Activated T-helper 1 cell treated with anti-CD3 and anti-CD28 coated beads, Interleukin-12 subunit alpha, Interleukin-12 subunit beta, Interleukin-2, Interleukin-4 antibody, amounts not matched to agents 30 ng/mL and 10 ng/mL and 1 ng/mL, durations not matched to agents 14 hours and 24 hours and 36 hours (primary cell): ENCODE results near the gene ITM2C. TPM values are rescaled to one million over a fixed set of nuclear protein-coding genes. Genes with fewer than 3 reads are reported as not detected.
A peak's percentile ranks its signal among the peaks of the same experiment; 100 is the strongest.

Experiments
- DNase-seq: peaks from one replicate; pipeline ENCODE4 v3.0.0; 2021; ENCODE audit warnings: low spot score
- H3K27ac Mint-ChIP-seq: one replicate; pipeline ENCODE4 v1.8.0; 2021; ENCODE audit warnings: mild to moderate bottlenecking, mixed read lengths
- H3K27me3 Mint-ChIP-seq: one replicate; pipeline ENCODE4 v1.8.0; 2022; ENCODE audit warnings: mild to moderate bottlenecking, moderate library complexity, mixed read lengths; ENCODE audit not compliant: insufficient read depth
- H3K36me3 Mint-ChIP-seq: one replicate; pipeline ENCODE4 v1.8.0; 2021; ENCODE audit warnings: low read depth, mixed read lengths
- H3K4me1 Mint-ChIP-seq: one replicate; pipeline ENCODE4 v1.8.0; 2021; ENCODE audit warnings: low read depth, mixed read lengths
- H3K4me3 Mint-ChIP-seq: one replicate; pipeline ENCODE4 v1.8.0; 2021; ENCODE audit warnings: mild to moderate bottlenecking, moderate library complexity, mixed read lengths
- H3K9me3 Mint-ChIP-seq: one replicate; pipeline ENCODE4 v1.8.0; 2021; ENCODE audit warnings: mixed read lengths
- intact Hi-C: fragments of 100-400 bp; cut with micrococcal nuclease; formaldehyde crosslinking; loops from one replicate; pipeline ENCODE4 v1.15.1; 2024
- total RNA-seq: library from RNA; stranded (reverse); gene quantifications from 2 replicates; pipeline ENCODE4 v1.2.3, GENCODE V29; 2022

ITM2C gene
- total RNA-seq, 1 donor from 2014 or later = 4.2 TPM

DNA sequence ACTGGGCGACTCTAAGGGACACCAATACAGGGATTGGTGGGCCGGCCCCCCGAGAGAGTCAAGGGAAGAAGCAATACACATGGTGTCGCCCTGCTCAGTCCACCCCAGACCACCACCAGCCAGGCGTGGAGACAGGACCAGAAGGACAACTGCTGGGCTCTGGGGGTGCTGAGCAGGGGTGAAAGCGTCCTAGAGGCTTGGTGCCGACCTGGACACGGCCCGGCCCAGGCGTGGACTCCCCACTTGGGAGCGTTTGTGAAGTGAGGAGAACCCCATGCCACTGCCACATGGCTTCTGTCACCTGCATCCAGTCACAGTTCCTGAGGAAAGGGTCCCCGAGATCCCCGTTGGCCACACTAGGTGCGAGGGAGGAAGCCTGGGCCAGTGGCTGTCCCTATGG lies 35.4 kb upstream of the ITM2C start:
- peaks cover 67% of the 10 kb centered on the region for H3K27me3 Mint-ChIP-seq

DNA sequence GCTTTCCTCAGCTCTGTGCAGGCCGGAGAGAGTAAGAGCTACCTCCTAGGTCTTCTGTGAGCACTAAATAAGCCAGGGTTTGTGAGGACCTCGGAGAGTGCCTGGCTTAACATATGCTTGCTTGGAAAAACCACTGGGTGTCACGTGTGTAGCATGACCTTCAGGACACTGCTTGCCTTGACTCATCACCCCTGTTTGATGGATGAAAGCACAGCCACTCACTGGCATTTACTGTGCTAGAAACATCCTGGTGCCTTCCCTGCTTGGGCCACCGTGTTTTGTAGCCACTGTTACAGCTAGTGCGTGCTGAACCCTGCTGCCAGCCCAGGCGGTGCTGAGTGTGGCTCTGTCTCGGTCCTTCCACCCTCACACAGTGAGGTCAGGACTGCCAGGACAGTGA lies 34.8 kb upstream of the ITM2C start:
- peaks cover 63% of the 10 kb centered on the region for H3K27me3 Mint-ChIP-seq
- no peaks in the 10 kb centered on the region for H3K36me3 Mint-ChIP-seq
- DNase-seq = no peak
- H3K27ac Mint-ChIP-seq = no peak overlapping the region
- H3K4me1 Mint-ChIP-seq = peaks cover 15% of the 10 kb centered on the region
- H3K4me3 Mint-ChIP-seq = no peak overlapping the region
- H3K9me3 Mint-ChIP-seq = no peaks in the 10 kb centered on the region
- intact Hi-C loops = loop anchor here (5.0 to 10.0 kb wide), 2 partner anchors 72 to 615 kb away; no protein-coding TSS in a partner anchor

More for the DNA sequence above, 35.4 kb upstream of the ITM2C start:
- Mint-ChIP-seq H3K36me3 (no peaks in the 10 kb centered on the region), H3K27ac (no peak overlapping the region), H3K4me3 (no peak overlapping the region), H3K9me3 (no peaks in the 10 kb centered on the region), H3K4me1 (peaks cover 21% of the 10 kb centered on the region)
- intact Hi-C loops = loop anchor here (5.0 to 10.0 kb wide), 2 partner anchors 73 to 616 kb away; no protein-coding TSS in a partner anchor
- DNase-seq = no peak

- Mint-ChIP-seq H3K36me3 (no peaks in the 10 kb centered on the region), H3K9me3 (no peaks in the 10 kb centered on the region), H3K27ac (no peak overlapping the region), H3K4me3 (no peak overlapping the region), H3K4me1 (peaks cover 15% of the 10 kb centered on the region), H3K27me3 (peaks cover 58% of the 10 kb centered on the region)
- intact Hi-C loops = no loop called here
- no peak for DNase-seq
Measured at GRCh38 chr2:230830428-230830827, 34.3 kb upstream of the ITM2C start.

DNA sequence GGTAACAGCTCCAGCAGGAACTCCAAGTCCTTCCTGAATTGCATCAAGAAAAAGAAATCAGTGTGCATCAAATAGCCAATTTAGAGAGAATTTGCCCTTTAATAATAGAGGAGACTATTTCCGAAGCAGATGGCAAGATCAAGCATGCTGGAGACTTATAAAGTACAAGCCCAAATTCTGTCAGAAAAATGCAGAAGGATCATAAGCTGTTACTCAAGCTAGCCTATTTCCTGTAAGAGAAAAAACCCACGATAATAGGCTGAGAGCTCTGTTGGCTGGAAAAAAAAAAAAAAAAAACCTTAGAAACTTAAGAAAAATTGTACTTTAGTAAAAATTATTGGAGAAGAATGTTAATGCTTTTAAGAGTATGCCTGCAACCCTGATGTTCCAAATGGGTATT lies 24.4 kb upstream of the ITM2C start:
- Mint-ChIP-seq H3K36me3 (no peaks in the 10 kb centered on the region), H3K4me1 (peaks cover 9% of the 10 kb centered on the region), H3K4me3 (no peak overlapping the region), H3K9me3 (peaks cover 10% of the 10 kb centered on the region), H3K27ac (no peak overlapping the region), H3K27me3 (peaks cover 39% of the 10 kb centered on the region)
- intact Hi-C loops = no loop called here
- DNase-seq = no peak

GRCh38 chr2:230842473-230842872 lies 22.3 kb upstream of the ITM2C start:
- peaks cover 10% of the 10 kb centered on the region for H3K9me3 Mint-ChIP-seq
- peaks cover 51% of the 10 kb centered on the region for H3K27me3 Mint-ChIP-seq
- DNase-seq = no peak
- no peak overlapping the region for H3K27ac Mint-ChIP-seq
- intact Hi-C loops = no loop called here
- H3K36me3 Mint-ChIP-seq = no peaks in the 10 kb centered on the region
- H3K4me3 Mint-ChIP-seq = no peak overlapping the region
- peaks cover 15% of the 10 kb centered on the region for H3K4me1 Mint-ChIP-seq

- no peak for DNase-seq
- intact Hi-C loops = no loop called here
- no peak overlapping the region for H3K4me3 Mint-ChIP-seq
- no peak overlapping the region for H3K27ac Mint-ChIP-seq
- H3K27me3 Mint-ChIP-seq = peaks cover 52% of the 10 kb centered on the region
- H3K36me3 Mint-ChIP-seq = no peaks in the 10 kb centered on the region
- H3K4me1 Mint-ChIP-seq = peaks cover 21% of the 10 kb centered on the region
- H3K9me3 Mint-ChIP-seq = peaks cover 10% of the 10 kb centered on the region
Measured at GRCh38 chr2:230843132-230843531, 21.6 kb upstream of the ITM2C start.

DNA sequence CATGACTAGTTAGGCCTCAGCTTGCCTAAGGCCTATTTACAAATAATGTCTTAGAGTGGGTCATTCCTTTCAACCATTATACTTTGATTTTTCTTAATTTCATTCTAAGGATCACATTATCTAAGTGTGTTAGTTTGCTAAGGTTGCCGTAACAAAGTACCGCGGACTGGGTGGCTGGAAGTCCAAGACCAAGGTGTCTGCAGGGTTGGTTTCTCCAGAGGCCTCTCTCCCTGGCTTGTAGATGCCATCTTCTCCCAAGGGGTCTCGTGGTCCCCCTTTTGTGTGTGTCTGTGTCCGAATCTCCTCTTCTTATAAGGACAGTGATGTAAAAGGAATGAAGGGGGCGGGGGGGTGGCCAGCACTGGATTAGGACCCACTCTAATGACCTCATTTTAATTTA lies 18.4 kb upstream of the ITM2C start:
- Mint-ChIP-seq H3K9me3 (no peaks in the 10 kb centered on the region), H3K36me3 (peaks cover 3% of the 10 kb centered on the region), H3K4me1 (peaks cover 25% of the 10 kb centered on the region), H3K27me3 (peaks cover 64% of the 10 kb centered on the region), H3K27ac (no peak overlapping the region), H3K4me3 (no peak overlapping the region)
- intact Hi-C loops = no loop called here
- DNase-seq = no peak

DNA sequence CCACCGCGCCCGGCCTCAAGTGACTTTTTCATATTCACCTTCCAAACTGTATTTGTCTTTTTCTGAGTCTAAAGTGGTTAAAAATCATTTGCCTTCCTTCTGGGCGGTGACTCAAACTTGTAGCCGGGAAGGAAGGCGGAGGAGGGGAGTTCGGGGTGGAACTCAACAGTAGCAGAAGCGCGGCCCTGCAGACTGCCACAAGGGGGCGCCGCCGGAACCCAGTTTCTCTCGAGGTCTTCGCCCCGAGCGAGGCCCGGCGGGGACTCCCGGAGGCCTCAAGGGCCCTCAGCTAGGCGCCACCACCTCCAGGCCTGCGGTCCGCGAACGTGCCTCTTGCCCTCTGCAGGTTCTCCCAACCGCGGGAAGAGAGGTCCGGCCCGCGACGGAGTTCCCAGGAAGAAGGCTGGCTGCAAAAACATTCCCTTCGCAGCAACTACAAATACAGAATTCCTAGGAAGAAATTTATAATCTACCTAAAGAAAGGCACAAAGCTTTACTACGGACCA lies 16.8 kb upstream of the ITM2C start:
- intact Hi-C loops = loop anchor here (1.0 kb wide), 2 partner anchors 57 to 139 kb away; no protein-coding TSS in a partner anchor
- H3K9me3 Mint-ChIP-seq = no peaks in the 10 kb centered on the region
- DNase-seq = peak; percentile 75
- peaks cover 60% of the 10 kb centered on the region for H3K27me3 Mint-ChIP-seq
- H3K4me1 Mint-ChIP-seq = peaks cover 22% of the 10 kb centered on the region
- H3K36me3 Mint-ChIP-seq = peaks cover 3% of the 10 kb centered on the region
- no peak overlapping the region for H3K27ac Mint-ChIP-seq
- H3K4me3 Mint-ChIP-seq = no peak overlapping the region

- Mint-ChIP-seq H3K36me3 (peaks cover 3% of the 10 kb centered on the region), H3K4me3 (no peak overlapping the region), H3K27ac (no peak overlapping the region), H3K27me3 (peaks cover 68% of the 10 kb centered on the region), H3K9me3 (no peaks in the 10 kb centered on the region), H3K4me1 (peaks cover 17% of the 10 kb centered on the region)
- intact Hi-C loops = loop anchor here (1.0 kb wide), 2 partner anchors 15 to 25 kb away; partner anchors contain the start of gene ITM2C
- peak; percentile 63 for DNase-seq
Measured at GRCh38 chr2:230849633-230850357, 14.9 kb upstream of the ITM2C start.

DNA sequence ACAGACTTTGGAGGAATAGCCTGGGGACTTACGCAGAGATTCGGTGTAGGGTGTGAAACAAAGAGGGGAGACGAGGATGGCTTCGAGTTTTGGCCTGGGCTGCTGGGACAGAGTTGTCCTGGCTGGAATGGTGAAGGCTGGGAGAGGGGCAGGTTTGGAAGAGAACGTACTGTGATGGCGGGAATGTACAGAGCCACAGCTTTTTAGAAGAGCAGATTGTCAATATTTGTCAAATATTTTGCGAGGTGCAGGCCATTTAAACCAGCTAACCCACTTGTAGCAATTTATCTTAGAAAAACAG lies 14.4 kb upstream of the ITM2C start:
- no peak overlapping the region for H3K4me3 Mint-ChIP-seq
- H3K9me3 Mint-ChIP-seq = no peaks in the 10 kb centered on the region
- no peak for DNase-seq
- no peak overlapping the region for H3K27ac Mint-ChIP-seq
- H3K36me3 Mint-ChIP-seq = peaks cover 3% of the 10 kb centered on the region
- H3K27me3 Mint-ChIP-seq = peaks cover 68% of the 10 kb centered on the region
- H3K4me1 Mint-ChIP-seq = peaks cover 17% of the 10 kb centered on the region
- intact Hi-C loops = loop anchor here (1.0 kb wide), 2 partner anchors 14 to 26 kb away; partner anchors contain the start of gene ITM2C

- Mint-ChIP-seq H3K36me3 (peaks cover 3% of the 10 kb centered on the region), H3K4me3 (no peak overlapping the region), H3K27ac (no peak overlapping the region), H3K9me3 (no peaks in the 10 kb centered on the region), H3K27me3 (peaks cover 73% of the 10 kb centered on the region), H3K4me1 (peaks cover 14% of the 10 kb centered on the region)
- intact Hi-C loops = no loop called here
- no peak for DNase-seq
Measured at GRCh38 chr2:230852113-230852512, 12.6 kb upstream of the ITM2C start.

DNA sequence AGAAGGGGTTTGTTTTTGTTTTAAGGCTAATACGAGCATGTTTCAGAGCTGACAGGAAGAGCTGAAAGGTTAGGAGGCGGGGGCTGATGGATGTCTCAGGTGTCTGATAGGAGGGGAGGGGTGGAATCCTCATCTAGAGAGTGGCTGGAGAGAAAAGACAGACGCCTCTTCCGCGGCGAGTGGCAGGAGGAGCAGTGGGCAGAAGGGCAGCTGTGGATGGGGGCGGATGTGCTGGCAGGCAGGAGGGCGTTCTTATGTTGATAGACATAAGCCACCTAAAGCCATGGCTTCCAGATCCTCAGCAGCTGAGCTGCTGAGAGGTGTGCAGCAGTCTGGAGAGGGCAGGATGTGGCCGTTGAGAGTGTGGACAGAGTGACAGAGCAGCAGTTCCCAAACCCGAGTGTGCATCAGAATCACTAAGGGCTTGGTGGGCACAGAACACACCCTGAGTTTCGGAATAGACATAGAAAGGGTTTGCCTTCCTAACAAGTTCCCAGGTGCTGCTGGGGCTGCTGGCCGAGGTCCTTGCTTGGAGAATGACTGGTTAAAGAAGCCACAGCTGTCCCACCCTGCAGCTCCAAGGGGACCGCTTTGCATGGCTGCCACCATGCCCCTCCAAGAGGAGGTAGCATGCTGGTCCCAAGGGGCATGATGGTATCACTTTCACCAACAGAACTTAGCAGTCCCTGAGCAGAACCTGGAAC lies 3.0 kb upstream of the ITM2C start:
- peaks cover 18% of the 10 kb centered on the region for H3K4me1 Mint-ChIP-seq
- no peak for DNase-seq
- H3K27me3 Mint-ChIP-seq = peaks cover 71% of the 10 kb centered on the region
- H3K4me3 Mint-ChIP-seq = no peak overlapping the region
- H3K36me3 Mint-ChIP-seq = no peaks in the 10 kb centered on the region
- no peaks in the 10 kb centered on the region for H3K9me3 Mint-ChIP-seq
- no peak overlapping the region for H3K27ac Mint-ChIP-seq
- intact Hi-C loops = no loop called here

- Mint-ChIP-seq H3K9me3 (no peaks in the 10 kb centered on the region), H3K4me3 (no peak overlapping the region), H3K27ac (no peak overlapping the region), H3K36me3 (no peaks in the 10 kb centered on the region), H3K27me3 (peaks cover 72% of the 10 kb centered on the region), H3K4me1 (peaks cover 24% of the 10 kb centered on the region)
- no peak for DNase-seq
- intact Hi-C loops = no loop called here
Measured at GRCh38 chr2:230862292-230862691, 2.5 kb upstream of the ITM2C start.
